Measurements from ENCODE around the gene HDC. TPM values are rescaled to one million over a fixed set of nuclear protein-coding genes. Genes with fewer than 3 reads are reported as not detected.

Gene HDC
- total and polyA plus RNA-seq, 2 donors (not counting 3 experiments of a cell fraction or from before 2014, with no cell fraction given) = not detected

- dilution Hi-C loops (cut with MboI; ENCODE audit: extremely low pct_ligation_motif_present, low sequenced_read_pairs) = no loop called here
Measured at GRCh38 chr15:50241684-50242450, 23.7 kb downstream of the HDC start.

GRCh38 chr15:50238255-50238654 lies 27.3 kb downstream of the HDC start:
- no peaks in the 10 kb centered on the region for H3K27me3 ChIP-seq (ENCODE audit: control insufficient read depth in 2 of 2, insufficient read depth in 2 of 2, low read length in 2 of 2)
- dilution Hi-C loops (cut with MboI; ENCODE audit: extremely low pct_ligation_motif_present, low sequenced_read_pairs) (no loop called here), intact Hi-C loops (cut with micrococcal nuclease) (no loop called here)
- H3K4me3 ChIP-seq (replicated peaks in 1 of 3; ENCODE audit: insufficient read depth in 1 of 3, low read depth in 1 of 3, low read length in 3 of 3) = no peak overlapping the region
- ChIA-PET POLR2A (interaction anchor here (0.6 kb wide), 1 partner anchor 19 kb away, joined by 4 read pairs; no protein-coding TSS in a partner anchor), CTCF (no interaction called here)
- H2AFZ ChIP-seq (ENCODE audit: low read depth, low read length) = no peak overlapping the region
- H3K9me1 ChIP-seq (replicated peaks; ENCODE audit: control insufficient read depth, extremely low read depth, insufficient read depth, low read length) = no peaks in the 10 kb centered on the region
- H3K4me1 ChIP-seq (ENCODE audit: control insufficient read depth, extremely low read depth, insufficient read depth, low read length) = no peaks in the 10 kb centered on the region
- H3K9ac ChIP-seq (replicated peaks; ENCODE audit: extremely low read depth, insufficient read depth, low read length) = no peak overlapping the region
- no peak for FAIRE-seq
- no peaks in the 10 kb centered on the region for H3K36me3 ChIP-seq (ENCODE audit: control insufficient read depth in 2 of 2, extremely low read depth in 1 of 2, insufficient read depth in 2 of 2, low read length in 2 of 2)
- no peak for DNase-seq (ENCODE audit: low read depth, low spot score)
- no peak overlapping the region for H3K27ac ChIP-seq (ENCODE audit: insufficient read depth, low read depth, low read length)
- no peaks in the 10 kb centered on the region for H3K79me2 ChIP-seq (ENCODE audit: control insufficient read depth, insufficient read depth, low read length)
- no peaks in the 10 kb centered on the region for H4K20me1 ChIP-seq (replicated peaks; ENCODE audit: control insufficient read depth, extremely low read depth, insufficient read depth, low read length)
- TF ChIP-seq POLR2A (IDR thresholded peaks at IDR 0.05; ENCODE audit: low read depth, low read length) (no peak), GATA2 (IDR thresholded peaks at IDR 0.05; ENCODE audit: insufficient read depth, insufficient read length, low read depth, low read length) (no peak), FOS (IDR thresholded peaks at IDR 0.05; ENCODE audit: borderline replicate concordance, insufficient read depth, low read length) (no peak), EZH2 (IDR thresholded peaks at IDR 0.05; ENCODE audit: borderline replicate concordance, low read depth, low read length, severe bottlenecking) (no peak), MYC (IDR thresholded peaks at IDR 0.05; ENCODE audit: low read depth, low read length) (no peak), MAX (IDR thresholded peaks at IDR 0.05; ENCODE audit: insufficient read depth, insufficient read length) (no peak), CTCF (IDR thresholded peaks at IDR 0.05; ENCODE audit: extremely low read depth in 1 of 2, insufficient read depth in 1 of 2, low read depth in 1 of 2, low read length in 2 of 2) (no peak), JUN (IDR thresholded peaks at IDR 0.05; ENCODE audit: borderline replicate concordance, insufficient read depth, insufficient read length, low read depth) (no peak), POLR2AphosphoS5 (IDR thresholded peaks at IDR 0.05; ENCODE audit: insufficient read depth, low read depth, low read length) (no peak)
- H3K9me3 ChIP-seq (replicated peaks; ENCODE audit: control insufficient read depth, insufficient read depth, low read length) = no peaks in the 10 kb centered on the region
- no TSS peak for BruUV-seq (replicated peaks)
- no peak overlapping the region for H3K4me2 ChIP-seq (ENCODE audit: insufficient read depth, low read length)

More at GRCh38 chr15:50241684-50242450, 23.7 kb downstream of the HDC start:
- no peaks in the 10 kb centered on the region for H4K20me1 ChIP-seq (replicated peaks; ENCODE audit: control insufficient read depth, extremely low read depth, insufficient read depth, low read length)
- ChIA-PET CTCF (interaction anchor here (1.3 kb wide), 1 partner anchor 22 kb away, joined by 3 read pairs; no protein-coding TSS in a partner anchor), POLR2A (interaction anchor here (0.6 kb wide), 1 partner anchor 709 kb away, joined by 4 read pairs; no protein-coding TSS in a partner anchor)
- TF ChIP-seq POLR2AphosphoS5 (IDR thresholded peaks at IDR 0.05; ENCODE audit: insufficient read depth, low read depth, low read length) (no peak), EZH2 (IDR thresholded peaks at IDR 0.05; ENCODE audit: borderline replicate concordance, low read depth, low read length, severe bottlenecking) (no peak)
- no TSS peak for BruUV-seq (replicated peaks)
- H3K9me1 ChIP-seq (replicated peaks; ENCODE audit: control insufficient read depth, extremely low read depth, insufficient read depth, low read length) = no peaks in the 10 kb centered on the region
- H3K79me2 ChIP-seq (ENCODE audit: control insufficient read depth, insufficient read depth, low read length) = no peaks in the 10 kb centered on the region
- intact Hi-C loops (cut with micrococcal nuclease) = loop anchor here (5.0 kb wide), 1 partner anchor 50 kb away; no protein-coding TSS in a partner anchor
- no peak overlapping the region for H2AFZ ChIP-seq (ENCODE audit: low read depth, low read length)
- H3K4me2 ChIP-seq (ENCODE audit: insufficient read depth, low read length) = no peak overlapping the region
- H3K36me3 ChIP-seq (ENCODE audit: control insufficient read depth in 2 of 2, extremely low read depth in 1 of 2, insufficient read depth in 2 of 2, low read length in 2 of 2) = no peaks in the 10 kb centered on the region
- H3K4me3 ChIP-seq (replicated peaks in 1 of 3; ENCODE audit: insufficient read depth in 1 of 3, low read depth in 1 of 3, low read length in 3 of 3) = no peak overlapping the region
- H3K9me3 ChIP-seq (replicated peaks; ENCODE audit: control insufficient read depth, insufficient read depth, low read length) = no peaks in the 10 kb centered on the region
- H3K27me3 ChIP-seq (ENCODE audit: control insufficient read depth in 2 of 2, insufficient read depth in 2 of 2, low read length in 2 of 2) = no peaks in the 10 kb centered on the region
- H3K27ac ChIP-seq (ENCODE audit: insufficient read depth, low read depth, low read length) = no peak overlapping the region
- no peaks in the 10 kb centered on the region for H3K4me1 ChIP-seq (ENCODE audit: control insufficient read depth, extremely low read depth, insufficient read depth, low read length)
- no peak for DNase-seq (ENCODE audit: low read depth, low spot score)
- FAIRE-seq = no peak
- H3K9ac ChIP-seq (replicated peaks; ENCODE audit: extremely low read depth, insufficient read depth, low read length) = no peak overlapping the region
